Measurements from ENCODE around the gene KHDRBS1. TPM values are rescaled to one million over a fixed set of nuclear protein-coding genes. Genes with fewer than 3 reads are reported as not detected.

The KHDRBS1 gene
- total and polyA plus RNA-seq, 2 of the 13 experiments (the other 11 are each of a cell fraction or from before 2014, with no cell fraction given) = 25.1 to 39.0 TPM

DNA sequence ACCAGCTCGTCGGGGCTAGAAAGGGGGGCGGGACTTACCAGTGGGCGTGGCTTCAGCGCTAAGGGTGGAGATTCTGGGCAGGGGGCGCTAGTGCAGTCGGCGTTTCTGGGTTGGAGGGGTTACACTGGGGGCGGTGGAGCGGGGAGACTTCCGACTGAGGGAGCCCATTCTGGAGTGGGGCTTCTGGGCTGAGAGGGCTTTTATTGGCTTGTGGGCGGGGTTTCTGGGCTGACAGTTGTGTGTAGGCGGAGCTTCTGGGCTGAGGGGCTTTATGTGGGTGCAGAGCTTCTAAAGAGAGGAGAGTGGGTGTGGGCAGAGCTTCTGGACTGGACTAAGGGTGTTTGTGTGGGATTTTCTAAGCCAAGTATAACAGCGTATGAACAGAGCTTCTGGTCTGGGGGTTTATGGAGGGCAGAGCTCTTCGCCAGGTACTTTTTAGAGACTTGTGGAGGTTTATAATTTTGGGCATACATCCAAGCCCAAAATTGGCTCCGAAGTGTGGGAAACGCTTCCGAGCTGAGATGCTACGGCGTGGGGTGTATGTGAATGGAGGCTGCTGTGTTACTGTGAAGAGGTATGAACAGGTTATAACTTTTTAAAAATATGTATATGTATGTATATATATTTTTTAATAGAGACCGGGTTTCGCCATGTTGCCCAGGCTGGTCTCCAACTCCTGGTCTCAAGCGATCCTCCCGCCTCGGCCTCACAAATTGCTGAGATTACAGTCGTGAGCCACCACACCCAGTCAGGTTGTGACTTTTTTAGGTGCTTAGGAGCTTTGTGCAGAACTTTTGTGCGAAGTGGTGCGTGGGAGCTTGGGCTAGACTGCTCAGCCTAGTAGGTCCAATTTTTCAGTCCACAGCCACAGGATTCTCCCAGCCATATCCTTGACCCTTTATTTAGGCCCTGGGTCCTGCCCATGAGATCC is 59.9 kb downstream of the KHDRBS1 start (continued):
- TF ChIP-seq, protein P1, sequence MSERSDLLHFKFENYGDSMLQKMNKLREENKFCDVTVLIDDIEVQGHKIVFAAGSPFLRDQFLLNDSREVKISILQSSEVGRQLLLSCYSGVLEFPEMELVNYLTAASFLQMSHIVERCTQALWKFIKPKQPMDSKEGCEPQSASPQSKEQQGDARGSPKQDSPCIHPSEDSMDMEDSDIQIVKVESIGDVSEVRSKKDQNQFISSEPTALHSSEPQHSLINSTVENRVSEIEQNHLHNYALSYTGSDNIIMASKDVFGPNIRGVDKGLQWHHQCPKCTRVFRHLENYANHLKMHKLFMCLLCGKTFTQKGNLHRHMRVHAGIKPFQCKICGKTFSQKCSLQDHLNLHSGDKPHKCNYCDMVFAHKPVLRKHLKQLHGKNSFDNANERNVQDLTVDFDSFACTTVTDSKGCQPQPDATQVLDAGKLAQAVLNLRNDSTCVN (CRISPR knock-in tag; IDR thresholded peaks at IDR 0.05; ENCODE audit: borderline replicate concordance) = no peak
- TF ChIP-seq KMT2B (CRISPR knock-in tag; IDR thresholded peaks at IDR 0.05) (no peak), ZNF329 (CRISPR knock-in tag; IDR thresholded peaks at IDR 0.05; ENCODE audit: low read depth) (0 out of 2 replicates have a peak, but pooled peaks have one; percentile 48), SATB2 (CRISPR knock-in tag; IDR thresholded peaks at IDR 0.05) (no peak), NFYB (CRISPR knock-in tag; IDR thresholded peaks at IDR 0.05) (no peak), ZNF678 (CRISPR knock-in tag; IDR thresholded peaks at IDR 0.05) (no peak), CAMTA2 (CRISPR knock-in tag; IDR thresholded peaks at IDR 0.05; ENCODE audit: borderline replicate concordance) (peak; percentile 32; the same call in 1 of the 2 replicates), ZNF792 (CRISPR knock-in tag; IDR thresholded peaks at IDR 0.05) (no peak), POLR2AphosphoS5 (IDR thresholded peaks at IDR 0.05; ENCODE audit: low read depth, low read length) (0 out of 2 replicates have a peak, but pooled peaks have one; percentile 8), ZNF30 (CRISPR knock-in tag; IDR thresholded peaks at IDR 0.05) (no peak), TEF (CRISPR knock-in tag; IDR thresholded peaks at IDR 0.05) (no peak), ARID2 (CRISPR knock-in tag; IDR thresholded peaks at IDR 0.05; ENCODE audit: borderline replicate concordance) (no peak), ZNF660 (CRISPR knock-in tag; IDR thresholded peaks at IDR 0.05; ENCODE audit: borderline replicate concordance, low read depth) (no peak), HMG20B (CRISPR knock-in tag; conservative IDR thresholded peaks at IDR 0.05) (no peak), KIAA2018 (CRISPR knock-in tag; IDR thresholded peaks at IDR 0.05; ENCODE audit: borderline replicate concordance) (no peak), MATR3 (CRISPR knock-in tag; IDR thresholded peaks at IDR 0.05) (no peak), SRSF4 (IDR thresholded peaks at IDR 0.05; ENCODE audit: low read depth, low read length, poor library complexity, severe bottlenecking) (no peak)
- TF ChIP-seq, protein P2, sequence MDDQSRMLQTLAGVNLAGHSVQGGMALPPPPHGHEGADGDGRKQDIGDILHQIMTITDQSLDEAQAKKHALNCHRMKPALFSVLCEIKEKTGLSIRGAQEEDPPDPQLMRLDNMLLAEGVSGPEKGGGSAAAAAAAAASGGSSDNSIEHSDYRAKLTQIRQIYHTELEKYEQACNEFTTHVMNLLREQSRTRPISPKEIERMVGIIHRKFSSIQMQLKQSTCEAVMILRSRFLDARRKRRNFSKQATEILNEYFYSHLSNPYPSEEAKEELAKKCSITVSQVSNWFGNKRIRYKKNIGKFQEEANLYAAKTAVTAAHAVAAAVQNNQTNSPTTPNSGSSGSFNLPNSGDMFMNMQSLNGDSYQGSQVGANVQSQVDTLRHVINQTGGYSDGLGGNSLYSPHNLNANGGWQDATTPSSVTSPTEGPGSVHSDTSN (CRISPR knock-in tag; IDR thresholded peaks at IDR 0.05; ENCODE audit: borderline replicate concordance) = no peak
